Vagina (tissue), 2 donors: ENCODE data around the gene AASDH.

Source experiments
- POLR2A ChIP-seq, 2 donors: fragments of 450-650 bp; IDR thresholded peaks; one replicate each; pipeline ENCODE4 v1.6.1; 2017; ENCODE audit warnings: antibody characterized with exemption in 2 of 2, mild to moderate bottlenecking in 2 of 2, moderate library complexity in 2 of 2
- TF ChIP-seq, protein P1 (sequence below), 3 experiments: fragments of 450-650 bp in 2 of 3; fragments of 200-600 bp in 1 of 3; sonication (generic) in 1 of 3; IDR thresholded peaks; one replicate each; pipeline ENCODE4 v1.5.1; 2017 to 2019; ENCODE audit warnings: antibody characterized with exemption in 3 of 3, mild to moderate bottlenecking in 2 of 3, moderate library complexity in 2 of 3

DNA sequence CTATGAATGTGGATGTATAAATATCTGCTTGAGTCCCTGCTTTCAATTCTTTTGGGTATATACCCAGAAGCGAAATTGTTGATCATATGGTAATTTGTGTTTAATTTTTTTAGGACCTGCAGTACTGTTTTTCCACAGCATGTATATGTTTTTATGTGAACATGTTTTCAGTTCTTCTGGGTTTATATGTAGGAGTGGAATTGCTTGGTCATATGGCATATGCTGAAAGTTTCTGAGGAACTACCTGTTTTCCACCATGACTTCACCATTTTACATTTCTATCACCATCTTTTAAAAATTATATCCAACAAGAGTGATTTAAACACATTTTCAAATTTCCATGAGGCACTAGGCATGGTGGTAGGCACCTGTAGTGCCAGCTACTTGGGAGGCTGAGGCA lies 39.9 kb upstream of the AASDH start:
- TF ChIP-seq, protein P1, sequence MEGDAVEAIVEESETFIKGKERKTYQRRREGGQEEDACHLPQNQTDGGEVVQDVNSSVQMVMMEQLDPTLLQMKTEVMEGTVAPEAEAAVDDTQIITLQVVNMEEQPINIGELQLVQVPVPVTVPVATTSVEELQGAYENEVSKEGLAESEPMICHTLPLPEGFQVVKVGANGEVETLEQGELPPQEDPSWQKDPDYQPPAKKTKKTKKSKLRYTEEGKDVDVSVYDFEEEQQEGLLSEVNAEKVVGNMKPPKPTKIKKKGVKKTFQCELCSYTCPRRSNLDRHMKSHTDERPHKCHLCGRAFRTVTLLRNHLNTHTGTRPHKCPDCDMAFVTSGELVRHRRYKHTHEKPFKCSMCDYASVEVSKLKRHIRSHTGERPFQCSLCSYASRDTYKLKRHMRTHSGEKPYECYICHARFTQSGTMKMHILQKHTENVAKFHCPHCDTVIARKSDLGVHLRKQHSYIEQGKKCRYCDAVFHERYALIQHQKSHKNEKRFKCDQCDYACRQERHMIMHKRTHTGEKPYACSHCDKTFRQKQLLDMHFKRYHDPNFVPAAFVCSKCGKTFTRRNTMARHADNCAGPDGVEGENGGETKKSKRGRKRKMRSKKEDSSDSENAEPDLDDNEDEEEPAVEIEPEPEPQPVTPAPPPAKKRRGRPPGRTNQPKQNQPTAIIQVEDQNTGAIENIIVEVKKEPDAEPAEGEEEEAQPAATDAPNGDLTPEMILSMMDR (IDR thresholded peaks at IDR 0.05), result no peak
- no peak for TF ChIP-seq POLR2A (IDR thresholded peaks at IDR 0.05)
